Measurements from ENCODE around the gene EHBP1L1.
A peak's percentile ranks its signal among the peaks of the same experiment; 100 is the strongest.

The EHBP1L1 gene

GRCh38 chr11:65596520-65596919 is 20.7 kb downstream of the EHBP1L1 start (continued):
- TF ChIP-seq ZNF280C (tag by site-specific recombination; IDR thresholded peaks at IDR 0.05) (no peak), ZNF416 (tag by site-specific recombination; IDR thresholded peaks at IDR 0.05) (no peak), SETDB1 (IDR thresholded peaks at IDR 0.05; ENCODE audit: insufficient read length, low read length) (no peak)

GRCh38 chr11:65598258-65598699 is 22.4 kb downstream of the EHBP1L1 start:
- ChIA-PET CTCF (no interaction called here), POLR2A (no interaction called here)
- Histone ChIP-seq H3K4me1 (ENCODE audit: control insufficient read depth, insufficient read depth, low read length) (no peaks in the 10 kb centered on the region), H3K27ac (ENCODE audit: extremely low read depth, low read depth, low read length) (no peak overlapping the region), H3K4me3 (ENCODE audit: low read depth, low read length) (no peak overlapping the region), H3K9me3 (ENCODE audit: control insufficient read depth, insufficient read depth, low read depth, low read length) (no peaks in the 10 kb centered on the region), H3K36me3 (ENCODE audit: control insufficient read depth in 2 of 2, insufficient read depth in 1 of 2, low read length in 2 of 2) (peaks cover 0 to 30% of the 10 kb centered on the region in 2 experiments; a peak in 2 of 3 replicates)
- no peak for TF ChIP-seq HIC1 (tag by site-specific recombination; IDR thresholded peaks at IDR 0.05)
- TF ChIP-seq ELK4 (IDR thresholded peaks at IDR 0.05; ENCODE audit: borderline replicate concordance, low read depth, low read length): no peak
- no peak for TF ChIP-seq ZNF416 (tag by site-specific recombination; IDR thresholded peaks at IDR 0.05)
- TF ChIP-seq ZBTB20 (tag by site-specific recombination; IDR thresholded peaks at IDR 0.05): no peak
- TF ChIP-seq ZNF48 (tag by site-specific recombination; IDR thresholded peaks at IDR 0.05): no peak
- no peak for TF ChIP-seq ZNF132 (tag by site-specific recombination; IDR thresholded peaks at IDR 0.05; ENCODE audit: borderline replicate concordance)
- TF ChIP-seq ZNF629 (tag by site-specific recombination; IDR thresholded peaks at IDR 0.05): no peak
- no peak for TF ChIP-seq ZFP3 (tag by site-specific recombination; IDR thresholded peaks at IDR 0.05; ENCODE audit: low read depth)
- TF ChIP-seq GLIS2 (tag by site-specific recombination; IDR thresholded peaks at IDR 0.05): peak; percentile 51
- no peak for TF ChIP-seq ZBTB49 (tag by site-specific recombination; IDR thresholded peaks at IDR 0.05; ENCODE audit: low read depth)
- TF ChIP-seq ZNF350 (tag by site-specific recombination; IDR thresholded peaks at IDR 0.05): no peak
- no peak for TF ChIP-seq BCL6B (tag by site-specific recombination; IDR thresholded peaks at IDR 0.05)
- TF ChIP-seq CTCF (tag by site-specific recombination; IDR thresholded peaks at IDR 0.05): no peak
- peak; percentile 37; the same call in 1 of the 2 replicates for TF ChIP-seq GLIS1 (tag by site-specific recombination; IDR thresholded peaks at IDR 0.05)
- TF ChIP-seq ZFP69B (tag by site-specific recombination; IDR thresholded peaks at IDR 0.05): no peak
- TF ChIP-seq ZNF548 (tag by site-specific recombination; IDR thresholded peaks at IDR 0.05): no peak
- no peak for TF ChIP-seq ZBTB6 (tag by site-specific recombination; IDR thresholded peaks at IDR 0.05)
